ENCODE data around the gene CLEC11A. TPM values are rescaled to one million over a fixed set of nuclear protein-coding genes. Genes with fewer than 3 reads are reported as not detected.
A peak's percentile ranks its signal among the peaks of the same experiment; 100 is the strongest.

CLEC11A gene
- total and polyA plus RNA-seq, 9 of the 15 experiments (the other 6 are each of a cell fraction or from before 2014, with no cell fraction given) = 0.39 to 43.9 (median 3.4) TPM

- no peak for TF ChIP-seq PTTG1 (tag; IDR thresholded peaks at IDR 0.05; ENCODE audit: low read depth)
- TF ChIP-seq ZNF707 (CRISPR knock-in tag; conservative IDR thresholded peaks at IDR 0.05) = no peak
- TF ChIP-seq HIVEP1 (CRISPR knock-in tag; IDR thresholded peaks at IDR 0.05) = peak; percentile 45
- no peak for TF ChIP-seq ELK3 (CRISPR knock-in tag; IDR thresholded peaks at IDR 0.05)
- TF ChIP-seq ETS1 (conservative IDR thresholded peaks at IDR 0.05; ENCODE audit: control insufficient read depth, low read depth, low read length) = no peak
- TF ChIP-seq RBM17 (IDR thresholded peaks at IDR 0.05; ENCODE audit: borderline replicate concordance, low read depth, low read length) = no peak
- no peak for TF ChIP-seq ATF2 (CRISPR knock-in tag; IDR thresholded peaks at IDR 0.05)
- no peak for TF ChIP-seq GATAD2B (IDR thresholded peaks at IDR 0.05; ENCODE audit: borderline replicate concordance)
- TF ChIP-seq KAT8 (IDR thresholded peaks at IDR 0.05; ENCODE audit: low read depth) = no peak
- TF ChIP-seq HMG20A (CRISPR knock-in tag; conservative IDR thresholded peaks at IDR 0.05) = no peak
- no peak for TF ChIP-seq BRF2 (IDR thresholded peaks at IDR 0.05; ENCODE audit: borderline replicate concordance, insufficient read depth, insufficient read length)
- no peak for TF ChIP-seq MXD1 (CRISPR knock-in tag; IDR thresholded peaks at IDR 0.05; ENCODE audit: borderline replicate concordance, poor library complexity, severe bottlenecking)
- TF ChIP-seq NR0B1 (IDR thresholded peaks at IDR 0.05; ENCODE audit: partially characterized antibody) = no peak
- TF ChIP-seq RAD51 (IDR thresholded peaks at IDR 0.05; ENCODE audit: borderline replicate concordance, low read depth) = no peak
- TF ChIP-seq POLR3G (IDR thresholded peaks at IDR 0.05; ENCODE audit: extremely low read depth, insufficient read length, insufficient replicate concordance) = no peak
- peak; percentile 58 for TF ChIP-seq GABPB1 (CRISPR knock-in tag; IDR thresholded peaks at IDR 0.05)
- TF ChIP-seq NFRKB (IDR thresholded peaks at IDR 0.05; ENCODE audit: low read depth) = no peak
- TF ChIP-seq ZNF121 (CRISPR knock-in tag; conservative IDR thresholded peaks at IDR 0.05) = no peak
- TF ChIP-seq NCOA2 (IDR thresholded peaks at IDR 0.05; ENCODE audit: partially characterized antibody in 2 of 2) = no peak
Observed at GRCh38 chr19:50723735-50724521, 764 bp downstream of the CLEC11A start (continued).
